GOT3 (cell line): Measurements from ENCODE around the gene SLC16A10.
"Not testable (repeated sequence)": the region's sequence is repeated elsewhere in the genome, so short reads cannot be mapped to it uniquely, and the experiment has no call there.

ENCODE experiments used
- DNase-seq: peaks from one replicate; lab custom pipeline; 2025; ENCODE audit warnings: mixed read lengths; lab: John Stamatoyannopoulos, UW

SLC16A10 gene

DNA sequence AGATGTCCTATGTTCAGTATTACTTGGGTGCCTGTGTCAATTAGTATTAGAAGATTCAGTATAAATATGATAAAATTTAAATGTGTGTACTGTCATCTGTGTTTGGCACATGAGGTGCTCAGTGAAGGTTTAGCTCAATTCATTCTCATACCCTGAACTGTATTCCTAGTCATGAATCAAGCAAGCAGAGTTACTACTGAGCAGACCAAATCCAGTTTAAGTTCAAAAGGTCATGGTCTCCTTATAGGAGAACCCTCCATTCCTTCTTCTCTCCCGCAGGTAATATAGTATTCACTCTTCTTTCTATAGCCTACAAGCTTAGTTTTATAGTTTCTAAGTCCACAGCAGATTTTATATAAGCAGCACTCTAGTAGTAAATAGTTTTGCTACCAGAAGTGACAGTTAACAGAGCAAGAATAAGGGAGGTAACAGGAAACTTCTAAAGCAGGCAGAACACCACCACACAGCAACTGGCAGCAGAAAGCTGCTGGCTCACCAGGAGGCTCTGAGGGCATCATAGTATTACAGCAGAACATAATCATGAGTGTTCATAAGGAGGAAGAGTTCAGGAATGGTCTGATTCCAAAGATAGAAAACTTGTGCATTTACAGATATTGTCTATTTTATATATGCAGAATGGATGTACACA, 133.2 kb downstream of the SLC16A10 start:
- DNase-seq, result no peak

DNA sequence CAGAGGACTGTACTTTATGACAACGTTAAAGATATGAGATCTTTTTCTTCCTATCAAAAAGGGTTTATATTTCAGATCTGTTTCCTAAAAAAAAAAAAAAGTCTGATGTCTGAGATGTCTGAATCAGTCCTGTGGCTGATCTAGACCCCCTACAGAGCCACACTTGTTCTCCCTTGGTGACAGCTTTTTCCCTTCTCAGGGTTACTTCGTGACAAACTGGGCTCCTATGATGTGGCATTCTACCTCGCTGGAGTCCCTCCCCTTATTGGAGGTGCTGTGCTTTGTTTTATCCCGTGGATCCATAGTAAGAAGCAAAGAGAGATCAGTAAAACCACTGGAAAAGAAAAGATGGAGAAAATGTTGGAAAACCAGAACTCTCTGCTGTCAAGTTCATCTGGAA, 134.5 kb downstream of the SLC16A10 start:
- DNase-seq, result no peak

DNA sequence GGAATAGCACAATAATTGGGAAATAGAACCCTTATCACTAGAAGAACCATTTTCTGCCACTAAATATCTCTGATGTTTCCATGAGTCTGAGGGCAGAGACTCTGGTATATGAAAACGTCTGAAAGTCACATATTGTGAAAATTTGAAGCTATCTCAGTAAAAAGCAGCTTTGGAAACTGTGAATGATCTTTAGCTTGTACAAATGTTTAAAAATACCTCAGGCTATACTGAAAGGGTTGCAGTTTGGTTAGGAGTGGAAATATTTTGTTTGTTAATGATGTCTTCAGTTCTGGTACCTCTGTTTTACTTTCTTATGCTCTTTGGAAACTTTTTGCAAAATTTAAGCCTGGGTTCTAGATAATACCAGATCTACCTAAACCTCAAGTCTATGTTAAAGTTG, 135.0 kb downstream of the SLC16A10 start:
- DNase-seq, result no peak

DNA sequence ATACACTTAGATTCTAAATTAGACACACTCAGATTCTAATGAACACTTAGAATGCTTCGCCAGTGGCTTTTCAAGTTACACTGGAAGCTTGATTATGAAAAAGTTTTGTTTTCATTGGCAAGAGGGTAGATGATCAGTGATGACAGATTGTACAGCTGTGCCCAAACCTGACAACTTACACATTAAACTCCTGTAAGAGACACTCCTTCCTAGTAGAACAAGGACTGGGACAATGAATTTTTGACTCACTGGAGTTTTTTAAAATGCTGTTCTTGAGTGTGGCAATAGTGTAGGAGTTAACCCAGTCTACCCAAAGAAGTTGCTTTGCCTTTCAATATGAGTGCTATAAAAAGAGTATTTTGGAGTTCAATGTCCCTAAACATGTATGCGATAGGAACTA, 140.8 kb downstream of the SLC16A10 start:
- DNase-seq, result no peak

DNA sequence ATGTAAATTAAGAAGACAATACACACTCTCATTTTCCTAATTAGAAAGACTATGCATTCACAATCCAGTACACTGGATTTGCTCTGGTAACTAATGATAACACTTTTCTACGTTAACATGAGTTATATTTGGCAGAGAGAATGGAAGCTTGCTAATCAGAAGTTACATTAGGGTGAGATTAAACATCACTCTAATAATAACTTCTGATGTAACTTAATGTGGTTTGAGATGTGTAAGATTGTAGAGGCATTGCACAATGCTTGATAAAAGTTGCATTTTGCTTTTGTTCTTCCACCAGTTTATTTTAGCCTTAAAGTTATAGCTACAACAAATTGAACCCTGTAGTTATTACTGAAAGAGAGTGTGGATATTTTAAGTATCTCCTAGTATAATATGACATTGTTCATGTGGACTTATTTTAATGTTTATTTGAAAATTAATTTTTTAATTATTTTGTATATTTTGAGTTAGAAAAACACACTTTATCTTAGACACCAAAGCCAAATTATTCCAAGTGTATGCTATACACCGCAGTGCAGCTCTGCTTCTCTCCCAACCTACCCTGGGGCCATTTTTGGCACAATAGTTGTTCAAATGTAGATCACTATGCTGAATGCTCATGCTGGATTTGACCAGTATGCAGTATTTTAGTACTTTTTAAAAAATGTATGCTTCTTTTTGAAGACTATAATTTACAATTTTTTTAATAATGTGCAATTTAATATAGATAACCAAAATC, 143.2 kb downstream of the SLC16A10 start:
- no peak for DNase-seq

DNA sequence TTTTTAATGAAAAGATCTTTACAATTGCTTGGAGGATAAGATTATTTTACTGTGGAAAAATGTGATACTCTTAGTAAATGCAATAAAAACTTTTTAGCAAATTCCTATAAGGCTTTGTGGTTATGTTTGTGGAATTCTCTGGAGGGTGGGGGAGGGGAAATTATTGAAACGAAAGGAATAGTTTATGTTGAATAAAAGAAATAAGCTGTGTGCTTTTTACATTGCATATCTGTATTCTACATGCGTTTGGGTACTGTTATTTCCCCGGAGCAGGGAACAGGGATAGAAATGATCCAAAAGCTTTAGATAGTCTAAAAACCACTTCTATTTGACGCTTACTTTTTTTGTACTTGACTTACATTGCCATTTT, 143.8 kb downstream of the SLC16A10 start:
- DNase-seq, result no peak

DNA sequence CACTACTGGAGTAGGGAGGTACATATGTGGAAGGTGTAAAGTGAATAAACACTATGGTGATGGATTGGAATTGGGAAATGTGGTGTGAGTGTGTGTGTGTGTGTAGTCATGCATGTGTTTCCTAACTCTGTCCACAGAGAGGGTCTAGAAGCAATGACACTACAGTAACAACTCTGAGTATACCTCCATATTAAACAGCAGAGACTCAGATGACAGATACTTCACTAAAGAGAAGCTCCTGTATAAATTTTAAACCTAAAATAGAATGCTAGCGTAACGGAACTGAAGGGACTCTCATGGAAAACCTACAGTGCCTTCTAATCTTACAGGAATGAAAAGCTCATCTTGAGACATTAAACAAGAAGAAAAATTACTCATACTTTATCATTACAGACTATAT, 150.5 kb downstream of the SLC16A10 start:
- no peak for DNase-seq

DNA sequence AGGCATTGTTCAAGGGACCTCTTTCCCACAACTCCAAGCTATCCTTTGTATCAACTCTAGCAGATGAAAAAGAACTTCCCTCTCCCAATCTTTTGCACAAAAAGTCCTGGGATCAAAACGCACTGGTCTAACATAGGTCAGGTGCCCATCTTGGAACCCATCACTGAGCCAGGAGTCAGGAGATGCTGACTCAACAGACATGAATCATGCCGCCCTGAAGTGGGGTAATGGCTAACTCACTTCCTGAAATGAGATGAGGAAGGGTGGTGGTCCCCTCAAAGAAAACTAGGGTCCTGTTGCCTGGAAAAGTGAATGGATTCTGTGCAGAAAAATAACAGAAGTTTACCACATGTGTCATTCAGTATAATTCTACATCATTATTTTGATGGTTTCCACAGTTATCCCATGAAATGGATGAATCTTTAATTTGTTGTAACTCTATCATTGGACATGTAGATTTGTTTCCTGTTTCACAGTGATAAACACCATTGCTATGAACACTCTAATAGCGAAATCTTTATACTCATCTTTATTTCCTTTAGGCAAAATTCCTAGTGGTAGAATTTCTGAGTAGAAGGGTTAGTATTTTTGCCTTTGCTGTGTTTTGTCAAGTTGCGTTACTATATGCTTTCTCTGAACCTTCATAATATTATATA, 151.3 kb downstream of the SLC16A10 start:
- DNase-seq, result no peak

DNA sequence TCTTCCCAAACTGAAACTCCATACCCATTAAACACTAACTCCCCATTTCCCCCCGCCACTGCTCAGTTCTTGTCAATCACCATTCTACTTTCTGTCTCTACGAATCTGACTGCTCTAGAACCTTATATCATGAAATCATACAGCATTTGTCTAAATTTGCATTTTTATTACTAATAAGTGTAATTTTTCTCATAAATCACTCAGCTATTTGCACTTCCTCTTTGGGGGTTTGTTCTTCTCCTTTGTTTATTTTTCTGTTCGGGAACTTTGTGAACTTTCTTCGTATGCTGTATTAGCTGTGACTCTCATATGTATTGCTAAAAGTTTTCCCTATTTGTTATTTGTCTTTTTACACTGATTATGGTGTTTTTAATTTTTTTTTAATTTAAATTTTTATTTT, 152.2 kb downstream of the SLC16A10 start:
- no peak for DNase-seq

DNA sequence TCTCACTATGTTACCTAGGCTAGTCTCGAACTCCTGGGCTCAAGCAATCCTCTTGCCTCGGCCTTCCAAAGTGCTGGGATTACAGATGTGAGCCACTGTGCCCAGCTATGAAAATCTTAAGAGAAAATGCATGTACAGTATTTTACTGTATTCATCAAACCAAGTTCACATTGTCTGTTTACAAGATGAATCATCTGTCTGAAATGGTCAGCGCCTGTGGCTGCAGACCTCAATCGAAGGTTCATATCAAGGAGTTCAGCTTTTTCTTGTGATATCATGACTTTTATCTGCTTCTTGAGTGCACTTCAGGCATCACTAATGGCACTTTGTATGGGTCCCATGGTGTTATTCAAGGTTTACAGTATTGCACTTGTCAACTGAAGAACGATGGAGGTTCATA, 155.1 kb downstream of the SLC16A10 start:
- DNase-seq, result no peak

DNA sequence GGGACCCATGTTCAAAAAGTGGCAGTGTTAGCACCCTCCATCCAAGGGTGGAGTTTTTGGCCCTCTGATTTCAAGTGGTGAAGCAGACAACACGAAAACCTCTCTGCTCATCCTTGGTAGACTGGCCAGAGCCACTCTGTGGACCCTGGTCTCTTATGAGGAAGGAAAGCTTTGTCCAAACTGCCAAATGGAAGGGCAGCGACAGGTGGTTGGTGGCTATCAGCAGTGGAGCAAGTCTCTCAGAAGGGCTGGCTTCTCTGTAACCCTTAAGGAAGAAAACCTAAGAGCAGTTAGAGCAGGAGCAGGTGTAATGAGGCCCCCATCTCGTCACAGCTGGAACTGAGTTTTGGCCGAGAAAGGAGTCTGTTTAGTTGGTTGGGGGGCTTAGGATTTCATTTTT, 155.8 kb downstream of the SLC16A10 start:
- DNase-seq, result no peak

DNA sequence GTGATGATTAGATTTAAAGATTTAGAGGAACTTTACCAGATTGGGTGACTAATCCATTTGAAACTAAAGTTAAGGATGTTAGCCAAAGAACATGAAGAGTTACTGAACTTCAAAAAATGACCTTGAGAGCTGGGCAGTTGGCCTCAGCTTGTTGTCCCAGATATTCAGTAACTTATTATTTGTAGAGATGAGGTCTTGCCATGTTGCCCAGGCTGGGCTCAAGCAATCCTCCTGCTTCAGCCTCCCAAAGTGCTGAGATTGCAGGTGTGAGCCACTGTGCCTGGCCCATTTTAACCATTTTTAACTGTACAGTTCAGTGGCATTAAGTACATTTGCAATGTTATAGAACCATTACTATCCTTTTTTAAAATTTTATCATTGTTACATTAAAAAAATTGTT, 161.5 kb downstream of the SLC16A10 start:
- no peak for DNase-seq

DNA sequence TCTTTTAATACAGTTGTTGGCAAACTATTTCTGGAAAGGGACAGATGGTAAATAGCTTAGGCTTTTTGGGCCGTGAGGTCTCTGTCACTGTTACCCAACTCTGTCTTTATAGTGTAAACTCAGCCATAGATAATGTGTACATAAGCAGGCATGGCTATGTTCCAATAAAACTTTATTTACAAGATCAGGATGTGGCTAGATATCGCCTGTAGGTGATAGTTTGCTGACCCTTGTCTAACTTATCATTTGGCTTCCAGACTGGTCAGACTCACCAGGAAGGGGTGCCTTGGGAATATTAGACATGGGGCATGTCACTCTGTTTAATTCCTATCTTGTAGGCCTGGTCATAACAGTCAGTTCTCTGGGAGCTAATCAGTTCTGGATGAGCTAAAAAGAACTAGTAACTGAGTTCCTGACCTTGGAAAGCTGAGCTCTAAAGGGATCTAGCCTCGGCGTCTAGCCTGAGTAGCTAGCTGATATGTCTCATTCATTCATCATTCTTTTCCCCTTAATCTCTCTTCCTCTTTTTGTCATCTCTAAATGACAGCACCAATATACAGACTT, 163.6 kb downstream of the SLC16A10 start:
- DNase-seq, result no peak

DNA sequence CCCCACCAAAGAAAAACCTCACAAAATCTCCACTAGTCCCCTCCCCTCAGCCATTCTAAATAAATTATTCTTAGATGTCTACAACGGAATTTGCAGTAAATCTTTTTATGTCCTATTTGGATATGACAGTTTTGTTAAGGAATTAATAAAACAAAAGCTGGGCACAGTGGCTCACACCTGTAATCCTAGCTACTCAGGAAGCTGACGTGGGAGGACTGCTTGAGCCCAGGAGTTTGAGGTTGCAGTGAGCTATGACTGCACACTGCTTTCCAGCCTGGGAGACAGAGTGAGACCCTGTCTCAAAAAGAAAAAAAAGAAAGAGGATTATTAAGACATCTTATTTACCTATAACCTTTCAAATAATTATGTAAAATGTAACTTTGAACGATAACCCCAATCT, 165.4 kb downstream of the SLC16A10 start:
- DNase-seq, result no peak

DNA sequence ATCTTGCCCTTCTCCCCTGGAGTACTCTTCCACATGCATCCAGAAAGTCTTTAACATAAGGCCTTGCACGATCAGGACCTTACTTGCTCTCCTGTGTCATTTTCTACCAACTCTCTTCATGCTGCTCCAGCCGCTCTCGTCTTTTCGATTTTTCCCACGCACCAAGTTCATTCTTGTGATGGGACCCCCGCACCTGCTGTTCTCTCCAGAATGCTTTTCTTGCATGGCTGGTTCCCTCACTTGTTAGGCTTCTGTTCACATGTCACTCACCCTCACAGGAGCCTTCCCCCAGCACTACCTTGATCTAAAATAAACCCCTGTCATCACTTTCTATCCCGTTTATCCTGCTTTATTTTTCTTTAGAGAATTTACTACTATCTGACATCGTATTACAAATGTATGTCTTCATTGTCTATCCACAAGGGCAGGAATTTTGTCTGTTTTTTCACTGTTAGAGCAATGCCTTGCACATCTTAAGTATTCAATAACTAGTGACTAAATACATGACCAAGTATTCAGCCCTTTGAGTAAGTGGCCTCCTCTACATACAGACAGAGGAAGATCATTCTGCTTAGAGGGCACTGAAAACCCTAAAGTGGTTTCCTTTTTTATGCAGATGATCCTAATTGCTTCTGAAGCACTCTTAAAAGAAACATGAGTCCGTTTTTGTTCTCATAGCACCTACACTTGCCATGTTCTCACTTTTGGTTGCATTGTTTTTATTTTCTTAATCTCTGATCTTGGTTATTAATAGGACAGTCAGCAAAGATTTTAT, 166.9 kb downstream of the SLC16A10 start:
- DNase-seq, result no peak

DNA sequence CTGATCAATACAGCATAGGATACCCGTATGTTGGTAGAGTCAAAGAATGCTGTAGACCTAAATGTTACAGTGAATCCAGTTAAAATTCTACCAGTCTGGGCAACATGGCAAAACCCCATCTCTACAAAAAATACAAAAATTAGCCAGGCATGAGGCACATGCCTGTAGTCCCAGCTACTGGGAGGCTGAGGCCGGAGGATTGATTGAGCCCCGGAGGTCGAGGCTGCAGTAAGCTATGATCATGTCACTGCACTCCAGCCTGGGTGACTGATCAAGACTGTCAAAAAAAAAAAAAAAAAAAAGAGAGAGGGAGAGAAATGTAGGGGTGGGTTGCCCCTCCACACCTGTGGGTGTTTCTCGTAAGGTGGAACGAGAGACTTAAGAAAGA, 167.5 kb downstream of the SLC16A10 start:
- DNase-seq, result no peak

DNA sequence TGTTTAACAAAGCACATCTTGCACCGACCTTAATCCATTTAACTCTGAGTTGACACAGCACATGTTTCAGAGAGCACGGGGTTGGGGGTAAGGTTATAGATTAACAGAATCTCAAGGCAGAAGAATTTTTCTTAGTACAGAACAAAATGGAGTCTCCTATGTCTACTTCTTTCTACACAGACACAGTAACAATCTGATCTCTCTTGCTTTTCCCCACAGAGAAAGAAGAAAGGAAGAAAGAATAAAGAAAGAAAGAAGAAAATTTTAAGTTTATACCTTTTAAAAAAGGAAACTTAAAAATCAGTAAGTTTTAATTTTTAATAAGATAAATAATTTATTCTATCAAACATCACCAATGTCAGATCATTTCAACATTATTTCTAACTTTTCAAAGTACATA, 168.5 kb downstream of the SLC16A10 start:
- not testable (repeated sequence) for DNase-seq

DNA sequence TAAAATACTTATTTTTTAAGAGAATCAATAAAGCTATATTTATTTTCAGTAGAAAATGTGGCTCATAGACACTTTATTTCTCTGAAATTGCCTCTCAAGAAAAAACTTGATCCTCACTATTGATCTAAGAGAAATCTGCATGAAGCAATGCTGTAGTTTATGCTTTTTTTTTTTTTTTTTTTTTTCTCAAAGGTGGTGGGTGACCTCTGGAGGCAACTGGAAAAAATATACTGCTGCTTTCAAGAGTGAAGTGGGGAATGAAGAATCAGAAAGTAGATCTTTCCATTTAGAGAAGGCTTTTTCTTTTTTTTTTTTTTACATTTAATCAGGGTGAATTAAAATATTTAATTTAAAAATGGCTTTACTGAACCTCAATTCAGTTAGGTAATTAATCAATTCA, 169.3 kb downstream of the SLC16A10 start:
- no peak for DNase-seq

DNA sequence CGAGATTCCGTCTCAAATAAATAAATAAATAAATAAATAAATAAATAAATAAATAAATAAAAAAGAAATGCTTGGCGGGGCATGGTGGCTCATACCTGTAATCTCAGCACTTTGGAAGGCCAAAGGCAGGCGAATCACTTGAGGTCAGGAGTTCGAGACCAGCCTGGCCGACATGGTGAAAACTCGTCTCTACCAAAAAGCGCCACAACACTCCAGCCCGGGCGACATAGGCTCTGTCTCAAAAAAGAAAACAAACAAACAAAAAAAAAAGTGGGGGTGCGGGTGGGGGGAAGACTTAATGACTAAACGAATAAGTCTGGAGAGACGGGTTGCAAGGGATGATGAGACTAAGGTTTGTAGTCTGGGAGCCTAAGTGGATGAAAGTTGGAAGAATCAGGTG, 170.7 kb downstream of the SLC16A10 start:
- DNase-seq, result no peak

DNA sequence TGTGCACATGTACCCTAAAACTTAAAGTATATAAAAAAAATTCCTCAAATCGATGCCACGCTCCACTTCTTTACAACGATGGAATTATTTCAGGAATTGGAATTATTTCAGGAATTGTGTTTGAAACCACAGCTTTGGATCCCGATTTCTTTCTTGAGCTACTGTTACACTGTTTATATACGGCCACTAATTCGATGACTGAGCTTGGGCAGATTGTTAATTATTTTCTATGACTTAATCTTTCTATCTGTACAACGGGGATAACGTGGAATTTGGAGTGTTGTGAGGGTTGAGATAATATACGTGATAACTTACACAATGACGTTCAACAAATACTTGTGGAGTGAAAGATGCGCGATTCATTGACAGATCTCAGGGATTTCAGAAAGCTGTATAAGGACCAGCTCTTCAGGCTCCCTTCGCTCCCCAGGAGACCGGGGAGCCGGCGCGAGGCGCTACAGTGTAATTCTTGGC, 171.3 kb downstream of the SLC16A10 start:
- no peak for DNase-seq

DNA sequence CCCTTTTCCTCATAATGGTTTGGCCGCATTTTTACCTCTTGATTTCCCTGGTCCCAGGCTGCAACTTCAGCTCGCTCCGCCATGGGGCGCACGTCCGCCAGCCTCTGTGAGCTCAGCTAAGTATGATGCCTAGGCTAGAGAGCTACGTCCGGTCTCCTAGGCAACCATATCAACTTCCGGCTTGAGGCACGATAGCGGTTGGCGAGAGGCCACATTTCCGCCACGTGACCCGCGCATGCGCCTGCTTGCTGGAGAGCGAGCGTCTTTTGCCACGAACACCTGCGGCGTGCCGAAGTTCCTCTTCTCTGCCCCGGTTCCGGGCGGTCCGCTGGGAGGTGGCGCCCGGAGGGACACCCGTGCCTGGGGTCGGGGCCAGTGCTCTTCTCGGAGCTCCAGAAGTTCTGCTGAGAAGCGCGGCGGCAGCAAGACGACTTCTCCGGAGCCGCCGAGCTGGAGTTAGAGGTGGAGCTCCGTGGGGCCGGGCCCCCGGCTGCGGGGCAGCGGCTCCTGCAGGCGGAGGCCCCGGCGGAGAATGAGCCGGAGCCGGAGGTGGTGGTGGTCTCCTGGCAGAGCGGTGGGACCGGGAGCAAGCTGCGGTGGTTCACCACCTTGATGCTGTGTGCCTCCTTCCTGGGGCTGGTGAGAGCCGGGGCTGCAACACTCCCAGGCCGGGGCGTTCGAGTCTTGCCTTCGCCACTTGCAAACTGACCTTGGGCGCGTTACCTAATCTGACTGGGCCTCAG, 172.0 kb downstream of the SLC16A10 start:
- peak; percentile 95 for DNase-seq
